Stimulated activated CD4-positive, alpha-beta T cell treated with anti-CD3 and anti-CD28 coated beads, Interleukin-12 subunit alpha, Interleukin-12 subunit beta, amount 100 ng/mL, for 4 hours (primary cell): ENCODE measurements around the gene PTPRN2.
"Not testable (repeated sequence)": the region's sequence is repeated elsewhere in the genome, so short reads cannot be mapped to it uniquely, and the experiment has no call there.

Source experiments
- DNase-seq: peaks from one replicate; pipeline ENCODE4 v3.0.0-alpha.2; 2020

The PTPRN2 gene

DNA sequence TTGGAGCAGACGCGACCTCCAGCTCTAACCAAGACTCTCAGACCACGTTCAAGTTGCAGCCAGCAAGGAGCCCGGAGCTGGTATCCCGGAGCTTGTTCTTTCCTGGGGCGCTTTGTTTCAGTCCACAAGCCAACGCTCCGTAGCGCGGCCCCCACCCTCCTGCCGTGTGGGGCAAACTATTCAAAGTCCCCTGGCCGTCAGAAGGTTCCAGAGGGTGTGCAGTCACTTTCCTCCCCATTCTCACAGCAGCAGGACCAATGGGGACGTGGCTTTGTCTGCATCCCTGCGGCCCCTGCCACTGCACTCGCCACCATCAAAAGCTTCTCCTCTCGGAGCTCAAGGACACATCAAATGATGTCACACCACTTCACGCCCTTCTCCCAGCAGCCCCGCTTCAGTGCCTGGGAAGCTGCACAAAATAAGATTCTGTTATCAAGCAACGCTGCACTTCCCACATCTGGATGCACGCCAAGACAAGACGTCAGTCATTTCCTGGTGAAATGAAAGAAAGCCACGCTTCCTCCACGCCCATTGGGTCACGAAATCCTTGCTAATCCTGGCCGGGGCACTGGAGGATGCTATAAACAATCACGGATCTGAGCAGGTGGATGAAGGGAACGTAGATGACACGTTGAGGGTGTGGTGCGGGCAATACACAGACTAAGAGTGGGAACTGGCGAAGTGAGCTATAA, 348.2 kb downstream of the PTPRN2 start:
- DNase-seq: no peak

GRCh38 chr7:158238616-158239289, 348.9 kb downstream of the PTPRN2 start:
- DNase-seq: no peak

DNA sequence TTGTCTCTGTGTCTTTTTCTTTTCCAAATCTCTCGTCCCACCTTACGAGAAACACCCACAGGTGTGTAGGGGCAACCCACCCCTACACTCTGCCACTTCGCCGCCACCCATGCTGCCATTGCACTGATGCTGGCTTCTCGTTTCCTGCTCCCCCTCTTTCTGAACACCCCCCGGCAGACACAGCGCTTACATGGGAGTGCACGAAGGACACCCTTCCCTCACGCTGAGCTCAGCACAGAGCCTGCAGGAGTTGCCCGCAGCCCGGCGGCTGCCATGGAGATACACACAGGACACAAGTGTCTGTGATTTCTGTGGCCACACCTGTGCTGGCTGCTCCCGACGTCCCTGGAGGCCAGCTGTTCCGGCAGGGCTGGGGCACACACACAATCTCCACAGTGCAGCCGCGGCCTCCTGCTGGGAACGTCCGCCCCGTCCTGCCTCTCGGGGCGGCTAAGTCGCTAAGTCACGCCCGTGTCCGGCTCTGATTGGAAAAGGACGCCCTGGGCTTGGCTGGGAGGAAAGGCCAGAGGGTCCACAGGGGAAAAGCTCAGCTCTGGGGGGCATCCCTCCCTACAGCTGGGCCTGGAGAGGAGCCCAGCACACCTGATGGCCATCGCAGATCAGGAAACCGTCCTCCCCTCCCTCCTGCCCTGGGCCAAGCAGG, 349.8 kb downstream of the PTPRN2 start:
- DNase-seq: no peak

DNA sequence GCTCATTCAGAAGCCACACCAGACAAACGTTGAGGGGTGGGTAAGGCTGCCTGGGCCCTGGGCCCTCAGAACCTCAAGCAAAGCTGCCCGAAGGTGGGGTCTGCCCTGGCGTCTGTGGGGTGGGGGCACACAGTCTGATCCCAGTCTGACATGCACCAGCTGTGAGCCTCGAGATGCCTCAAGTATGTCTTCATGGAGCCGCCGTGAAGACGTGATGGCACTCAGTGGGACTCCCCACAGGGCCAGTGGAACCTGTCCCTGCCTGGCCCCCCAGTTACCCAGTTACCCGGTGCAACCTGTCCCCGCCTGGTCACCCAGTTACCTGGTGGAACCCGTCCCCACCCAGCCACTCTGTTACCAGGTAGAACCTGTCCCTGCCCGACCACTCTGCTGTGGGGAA, 351.2 kb downstream of the PTPRN2 start:
- DNase-seq: no peak

DNA sequence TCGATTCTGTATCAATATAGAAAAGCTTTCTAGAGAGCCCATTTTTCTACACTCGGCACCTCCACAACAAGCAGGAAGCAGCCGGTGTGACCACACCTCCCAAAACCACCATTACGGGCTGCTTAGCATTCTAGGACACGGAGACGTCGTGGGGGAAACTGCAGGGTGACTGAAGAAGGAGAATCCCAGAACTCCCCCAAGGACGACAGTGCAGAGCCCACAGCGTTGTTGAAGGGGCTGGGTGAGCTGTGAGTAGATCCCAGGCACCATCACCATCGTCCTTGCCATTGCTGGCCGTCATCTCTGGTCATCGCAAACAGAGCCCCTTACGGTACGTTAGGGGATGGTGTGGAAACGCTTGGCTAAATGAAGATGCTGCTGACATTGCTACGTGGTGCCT, 351.8 kb downstream of the PTPRN2 start:
- no peak for DNase-seq

DNA sequence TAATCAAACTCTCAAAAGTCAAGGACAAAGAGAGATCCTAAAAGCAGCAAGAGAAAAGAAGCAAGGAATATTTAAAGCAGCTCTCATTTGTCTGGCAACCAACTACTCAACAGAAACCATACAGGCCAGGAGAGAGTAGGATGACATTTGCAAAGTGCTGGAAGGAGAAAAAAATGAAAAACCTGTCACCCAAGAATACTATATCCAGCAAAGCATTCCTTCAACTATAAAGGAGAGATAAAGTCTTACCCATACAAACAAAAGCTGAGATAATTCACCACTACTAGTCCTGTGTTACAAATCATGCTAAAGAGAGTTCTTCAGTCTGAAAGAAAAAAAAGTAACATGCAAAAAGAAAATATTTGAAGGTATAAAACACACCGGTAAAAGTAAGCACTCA, 357.7 kb downstream of the PTPRN2 start:
- no peak for DNase-seq

DNA sequence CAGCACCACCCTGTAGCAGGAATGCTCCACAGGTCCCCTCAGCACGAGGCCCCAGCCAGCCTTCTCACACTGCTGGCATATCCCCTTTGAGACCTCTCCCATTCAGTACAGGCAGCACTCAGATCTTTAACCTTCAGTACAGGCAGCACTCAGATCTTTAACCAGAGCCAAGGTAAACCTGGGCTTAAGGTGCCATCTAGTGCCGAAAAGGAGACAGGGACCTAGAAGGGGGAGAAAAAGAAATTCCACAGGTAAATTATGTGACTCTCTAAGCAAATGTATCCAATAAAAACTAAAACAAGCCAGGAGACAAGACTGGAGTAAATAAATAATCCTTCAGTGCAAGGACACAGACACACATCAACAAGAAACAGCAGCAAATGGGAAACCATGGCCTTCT, 358.6 kb downstream of the PTPRN2 start:
- no peak for DNase-seq

DNA sequence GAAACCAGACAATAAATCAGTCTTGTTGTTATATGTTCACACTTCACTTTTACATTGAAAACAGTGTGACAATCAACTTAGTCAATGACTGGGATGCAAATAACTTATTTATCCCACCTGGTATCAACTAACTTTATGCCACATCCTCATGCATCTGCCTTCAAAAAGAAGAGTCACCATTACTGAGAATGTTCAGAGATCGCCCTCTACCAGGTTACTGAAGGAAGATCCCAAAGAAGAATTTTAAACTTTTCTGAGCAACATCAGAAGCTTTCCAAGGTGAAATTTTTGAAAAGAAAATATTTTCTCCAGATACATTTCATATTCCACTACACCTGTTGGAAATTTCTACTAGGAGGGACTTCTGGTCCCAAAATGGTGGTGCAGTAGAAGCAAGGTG, 359.5 kb downstream of the PTPRN2 start:
- DNase-seq: no peak

DNA sequence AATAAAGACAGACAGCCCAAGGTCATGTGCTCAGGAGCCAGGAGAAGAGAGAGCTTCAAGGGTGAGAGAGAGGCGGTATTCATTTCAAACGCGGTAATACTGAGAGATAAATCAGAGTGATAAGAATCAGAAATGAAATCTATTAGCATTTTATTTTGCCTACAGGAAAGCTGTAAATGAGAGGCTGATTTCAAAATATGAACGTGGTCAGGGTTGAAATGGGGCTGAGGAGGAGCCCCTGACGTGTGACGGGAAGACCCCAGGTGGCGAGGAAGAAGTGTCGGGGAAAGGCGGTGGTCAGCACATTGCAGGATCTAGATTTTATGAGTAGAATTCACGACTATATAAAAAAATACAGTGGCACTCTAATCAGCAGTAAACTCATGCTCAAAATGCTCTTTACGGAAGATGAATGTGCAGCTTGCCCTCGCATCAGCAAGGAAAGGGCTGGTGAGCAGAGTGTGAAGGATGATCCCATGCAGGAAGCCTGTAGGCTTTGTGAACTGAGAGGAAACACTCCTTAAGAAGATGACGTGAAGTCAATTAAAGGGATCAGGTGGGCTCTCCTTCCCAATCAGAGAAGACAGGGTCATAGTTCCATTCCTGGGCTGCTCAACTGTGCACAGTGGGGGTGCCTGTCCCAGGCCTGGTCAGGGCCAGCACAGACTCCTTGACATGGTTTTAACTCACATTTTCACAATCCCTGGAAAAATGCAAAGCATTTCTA, 360.2 kb downstream of the PTPRN2 start:
- DNase-seq: no peak

GRCh38 chr7:158216198-158216597, 371.4 kb downstream of the PTPRN2 start:
- DNase-seq: no peak

DNA sequence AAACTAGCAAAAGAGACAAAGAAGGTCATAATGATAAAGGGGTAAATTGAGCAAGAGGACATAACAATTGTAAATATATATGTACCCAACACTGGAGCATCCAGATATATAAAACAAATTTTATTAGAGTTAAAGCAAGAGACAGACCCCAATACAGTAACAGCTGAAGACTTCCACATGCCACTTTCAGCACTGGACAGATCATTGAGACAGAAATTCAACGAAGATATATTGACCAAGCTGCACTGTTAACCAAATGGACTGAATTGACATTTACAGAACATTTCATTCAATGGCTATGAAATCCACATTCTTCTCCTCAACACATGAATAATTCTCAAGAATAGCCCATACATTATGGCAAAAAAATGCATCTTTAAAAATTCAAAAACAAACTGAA, 378.2 kb downstream of the PTPRN2 start:
- no peak for DNase-seq

GRCh38 chr7:158206341-158206740, 381.3 kb downstream of the PTPRN2 start:
- no peak for DNase-seq

DNA sequence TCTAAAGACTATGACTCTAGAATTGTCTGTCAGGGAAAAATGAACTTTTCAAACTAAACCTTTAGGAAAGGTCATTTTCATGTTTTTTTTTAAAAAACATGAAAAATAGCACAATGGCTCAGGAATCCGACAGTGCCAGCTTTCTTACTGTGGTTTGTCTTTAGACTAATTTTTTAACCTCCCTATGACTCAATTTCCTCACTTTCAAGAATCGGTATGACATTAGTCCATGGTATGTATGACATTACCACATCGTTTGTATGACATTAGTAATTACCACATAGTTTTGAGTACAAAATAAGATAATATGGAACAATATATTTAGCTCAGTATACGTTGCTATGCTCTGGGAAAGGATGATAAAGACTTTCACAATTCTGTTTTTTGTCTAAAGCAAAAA, 383.2 kb downstream of the PTPRN2 start:
- DNase-seq: no peak

- DNase-seq: not testable (repeated sequence)
These were observed 383.7 kb downstream of the PTPRN2 start for GRCh38 chr7:158203948-158204347.

- no peak for DNase-seq
These were observed 393.2 kb downstream of the PTPRN2 start for GRCh38 chr7:158194365-158194900.

DNA sequence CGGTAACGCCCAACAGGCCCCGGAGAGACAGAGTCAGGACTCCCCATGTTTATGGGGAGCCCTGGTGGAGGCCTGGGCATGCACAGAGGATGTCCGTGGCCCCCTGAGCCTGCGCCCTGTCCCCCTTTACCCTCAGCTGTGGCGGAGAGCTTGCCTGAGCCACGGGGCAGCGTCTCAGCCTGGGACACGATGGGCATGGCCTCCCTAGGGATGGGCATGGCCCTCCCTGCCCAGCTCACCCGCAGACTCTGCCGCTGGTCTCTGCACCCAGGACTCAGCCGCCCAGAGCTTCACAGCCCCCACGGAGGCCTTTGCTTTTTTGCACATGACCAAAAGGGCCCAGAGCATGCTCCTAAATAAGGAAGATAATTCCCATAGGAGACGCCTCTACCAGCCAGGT, 394.2 kb downstream of the PTPRN2 start:
- DNase-seq: no peak

DNA sequence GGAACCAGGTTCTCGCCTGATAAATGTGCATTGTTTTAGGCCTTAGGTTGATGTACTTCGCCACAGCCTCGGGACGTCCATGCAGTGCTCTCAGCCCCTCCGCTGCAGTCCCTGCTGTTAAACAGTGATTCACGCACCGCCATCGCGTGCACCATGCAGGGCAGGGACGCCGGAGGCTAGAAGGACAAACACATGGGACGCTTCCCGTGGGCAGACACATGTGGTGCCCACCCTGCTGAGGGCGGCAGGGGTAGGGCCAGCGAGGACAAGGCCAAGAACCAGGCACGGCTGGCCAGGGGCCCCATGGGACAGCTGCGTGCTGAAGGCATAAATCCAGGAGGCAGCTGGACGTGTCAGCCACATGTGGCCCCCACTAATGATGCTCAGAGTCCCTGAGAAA, 394.7 kb downstream of the PTPRN2 start:
- DNase-seq: no peak

GRCh38 chr7:158192184-158192835, 395.3 kb downstream of the PTPRN2 start:
- DNase-seq: no peak

DNA sequence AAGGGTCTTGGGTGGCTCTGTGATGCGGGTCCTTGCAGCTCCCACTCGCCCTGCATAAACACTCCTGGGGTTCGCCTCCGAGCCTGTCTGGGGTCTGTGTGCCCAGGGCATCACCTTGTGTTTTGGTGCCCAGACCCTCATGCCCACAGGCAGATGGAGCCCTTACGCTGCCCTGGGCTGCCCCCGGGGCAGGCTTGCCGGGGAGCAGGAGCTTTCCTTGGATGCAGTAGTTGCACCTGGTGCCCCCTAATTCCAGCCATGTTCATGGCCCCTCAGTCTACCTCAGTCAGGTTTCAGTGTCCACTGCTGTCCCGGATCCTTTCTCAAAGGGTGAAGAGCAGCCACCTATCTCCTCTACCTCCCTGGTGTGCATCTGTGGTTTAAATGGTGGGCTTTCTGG, 396.0 kb downstream of the PTPRN2 start:
- DNase-seq: no peak

DNA sequence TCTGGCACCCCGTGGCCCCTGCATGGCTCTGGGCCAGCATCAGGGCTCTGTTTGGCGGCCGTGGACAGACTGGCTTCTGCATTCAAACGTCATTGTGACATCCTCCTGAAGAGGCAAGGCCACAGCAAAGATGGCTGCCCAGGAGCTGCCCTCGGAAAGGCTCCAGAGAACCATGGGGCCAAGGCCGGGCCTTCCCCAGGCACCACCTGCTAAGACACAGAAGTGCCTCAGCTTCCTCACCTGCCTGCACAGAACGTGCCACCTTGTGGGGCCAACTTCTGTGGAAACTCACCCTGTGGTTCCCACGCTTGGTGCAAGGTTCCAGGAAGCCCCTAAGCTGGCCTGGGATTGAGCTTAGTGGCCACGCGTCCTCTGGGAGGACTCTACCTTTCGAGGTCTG, 396.9 kb downstream of the PTPRN2 start:
- DNase-seq: no peak

DNA sequence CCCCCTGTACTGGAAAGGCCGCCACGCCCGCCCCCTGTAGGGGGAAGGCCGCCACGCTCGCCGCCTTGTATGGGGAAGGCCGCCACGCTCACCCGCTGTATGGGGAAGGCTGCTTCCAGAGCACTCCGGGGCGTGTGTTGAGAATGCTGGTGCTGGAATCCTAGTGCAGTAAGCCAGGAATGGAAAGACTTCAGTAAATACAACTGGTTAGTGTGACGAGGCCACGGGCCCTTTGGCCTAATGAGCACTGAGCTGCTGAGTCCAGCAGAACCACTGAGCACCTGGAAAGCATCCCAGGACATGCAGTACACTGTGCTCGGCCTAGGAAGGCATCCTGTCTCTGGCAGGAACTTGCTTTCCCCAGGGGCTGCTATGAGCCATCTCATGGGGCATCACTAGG, 398.9 kb downstream of the PTPRN2 start:
- no peak for DNase-seq

DNA sequence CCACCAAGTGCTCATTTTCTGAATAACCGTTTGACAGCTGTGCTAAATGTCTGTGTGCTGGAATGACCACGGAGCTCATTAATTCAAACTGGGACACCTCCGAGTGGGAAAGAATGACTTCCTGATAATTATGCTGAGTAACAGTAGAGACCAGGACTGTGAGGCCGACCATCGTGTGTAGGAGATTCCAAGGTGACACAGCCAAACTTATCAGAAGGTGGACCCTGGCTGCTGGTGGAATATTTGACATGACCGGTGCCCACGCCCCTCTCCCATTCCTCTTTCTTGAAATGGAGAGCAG, 400.0 kb downstream of the PTPRN2 start:
- DNase-seq: no peak
